ENCODE data around the gene ZACN.

ZACN gene

GRCh38 chr17:76063875-76064546 is 15.0 kb upstream of the ZACN start:
- no peak overlapping the region for H3K4me3 ChIP-seq (ENCODE audit: low read depth in 1 of 2, low read length in 2 of 2)
- no peaks in the 10 kb centered on the region for H3K27me3 ChIP-seq (ENCODE audit: control insufficient read depth in 1 of 2, insufficient read depth in 2 of 2, low read length in 2 of 2)
- peaks cover 65% of the 10 kb centered on the region for H3K36me3 ChIP-seq (ENCODE audit: insufficient read depth, low read length)
- no peaks in the 10 kb centered on the region for H3K4me1 ChIP-seq (ENCODE audit: insufficient read depth, low read length)
- no peak overlapping the region for H3K9ac ChIP-seq (ENCODE audit: low read length)
- no peaks in the 10 kb centered on the region for H3K9me3 ChIP-seq (ENCODE audit: low read length)
- no peak overlapping the region for H3K27ac ChIP-seq (ENCODE audit: low read depth, low read length)

GRCh38 chr17:76065775-76066174 is 13.2 kb upstream of the ZACN start:
- Histone ChIP-seq H3K36me3 (ENCODE audit: insufficient read depth, low read length) (peaks cover 58% of the 10 kb centered on the region), H3K4me1 (ENCODE audit: insufficient read depth, low read length) (peaks cover 8% of the 10 kb centered on the region), H3K9ac (ENCODE audit: low read length) (no peak overlapping the region), H3K27me3 (ENCODE audit: control insufficient read depth in 1 of 2, insufficient read depth in 2 of 2, low read length in 2 of 2) (no peaks in the 10 kb centered on the region), H3K4me3 (ENCODE audit: low read depth in 1 of 2, low read length in 2 of 2) (no peak overlapping the region), H3K9me3 (ENCODE audit: low read length) (no peaks in the 10 kb centered on the region), H3K27ac (ENCODE audit: low read depth, low read length) (no peak overlapping the region)

DNA sequence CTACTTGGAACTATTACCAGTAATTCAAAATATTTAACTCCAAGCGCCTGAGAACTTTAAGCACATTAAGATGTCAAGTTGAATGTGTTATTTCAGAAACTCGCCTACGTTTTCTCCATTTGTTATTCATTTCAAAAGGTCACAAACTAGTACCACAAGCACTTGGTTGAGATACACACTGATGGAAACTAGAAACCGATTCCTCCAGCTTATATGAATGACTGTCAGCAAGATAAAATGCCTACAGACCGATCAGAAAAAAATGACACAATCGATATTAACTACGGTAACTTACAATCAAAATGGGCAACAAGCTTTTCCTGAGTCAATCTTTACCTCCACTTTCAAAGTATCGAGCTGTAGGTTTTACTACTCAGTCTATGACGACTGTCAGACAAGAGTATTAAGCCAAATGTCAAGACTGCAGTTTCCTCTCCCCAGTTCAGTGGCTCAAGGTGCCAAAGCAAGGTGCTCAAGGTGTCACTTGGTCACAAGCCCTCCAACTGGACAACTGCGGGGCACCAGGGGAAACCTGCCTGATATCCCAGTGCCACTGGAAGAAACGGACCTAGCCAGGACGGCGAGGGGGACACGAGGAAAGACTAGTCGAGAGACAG is 7.3 kb upstream of the ZACN start:
- peaks cover 33% of the 10 kb centered on the region for H3K4me1 ChIP-seq (ENCODE audit: insufficient read depth, low read length)
- peak overlapping the region; percentile 79 to 100 for H3K4me3 ChIP-seq (ENCODE audit: low read depth in 1 of 2, low read length in 2 of 2)

DNA sequence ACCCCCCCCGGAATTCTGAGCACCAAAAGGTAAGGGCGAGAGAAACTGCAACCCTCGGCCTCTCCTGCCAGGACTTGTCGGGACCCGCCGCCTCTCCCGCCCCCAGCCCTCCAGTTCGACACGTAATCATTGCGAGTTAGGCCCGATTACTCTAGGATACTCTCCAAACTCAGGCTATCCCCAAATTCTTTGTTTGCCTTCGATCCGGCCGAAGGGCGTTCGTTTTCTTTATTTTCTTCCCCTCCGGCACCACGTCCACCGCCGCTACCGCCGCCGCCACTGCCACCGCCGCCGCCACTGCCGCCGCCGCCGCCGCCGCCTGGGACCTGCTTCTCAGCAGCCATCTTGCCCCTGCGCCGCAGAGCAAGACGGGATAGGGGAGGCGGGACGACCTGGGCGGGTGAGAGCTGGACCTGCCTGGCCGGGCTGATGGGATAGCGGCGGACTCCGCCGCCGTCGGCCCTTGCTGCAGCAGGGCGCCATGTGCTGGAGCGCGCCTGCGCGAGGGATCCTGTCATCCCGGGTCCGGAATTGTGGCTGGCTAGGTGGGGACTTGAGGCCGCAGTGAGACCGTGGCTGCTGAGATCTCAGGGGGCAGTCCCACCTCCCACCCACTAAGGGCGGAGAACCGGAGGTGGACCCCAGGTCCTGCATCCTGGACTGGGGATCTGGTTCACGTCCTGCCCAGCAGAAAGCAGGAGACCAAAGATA is 6.7 kb upstream of the ZACN start, which contains the start of gene SRP68:
SRP68 (minus strand) TSS at position 370 of the 711 bp plus-strand sequence; CDS start at position 344, 26 bp downstream.
- H3K9me3 ChIP-seq (ENCODE audit: low read length), result no peaks in the 10 kb centered on the region
- H3K4me1 ChIP-seq (ENCODE audit: insufficient read depth, low read length), result peaks cover 33% of the 10 kb centered on the region
- peak within 1 kb of the TSS; percentile 90 for H3K27ac ChIP-seq (ENCODE audit: low read depth, low read length)
- peak within 1 kb of the TSS; percentile 99 for H3K9ac ChIP-seq (ENCODE audit: low read length)
- peaks cover 7% of the 10 kb centered on the region for H3K36me3 ChIP-seq (ENCODE audit: insufficient read depth, low read length)
- H3K27me3 ChIP-seq (ENCODE audit: control insufficient read depth in 1 of 2, insufficient read depth in 2 of 2, low read length in 2 of 2), result peaks cover 24 to 38% of the 10 kb centered on the region in 2 donors
- H3K4me3 ChIP-seq (ENCODE audit: low read depth in 1 of 2, low read length in 2 of 2), result peak within 1 kb of the TSS; percentile 79 to 100

More for the DNA sequence above, 7.3 kb upstream of the ZACN start:
- peaks cover 12% of the 10 kb centered on the region for H3K36me3 ChIP-seq (ENCODE audit: insufficient read depth, low read length)
- H3K9ac ChIP-seq (ENCODE audit: low read length), result peak overlapping the region; percentile 99
- H3K27me3 ChIP-seq (ENCODE audit: control insufficient read depth in 1 of 2, insufficient read depth in 2 of 2, low read length in 2 of 2), result peaks cover 18 to 31% of the 10 kb centered on the region in 2 donors
- H3K9me3 ChIP-seq (ENCODE audit: low read length), result no peaks in the 10 kb centered on the region
- peak overlapping the region; percentile 90 for H3K27ac ChIP-seq (ENCODE audit: low read depth, low read length)

DNA sequence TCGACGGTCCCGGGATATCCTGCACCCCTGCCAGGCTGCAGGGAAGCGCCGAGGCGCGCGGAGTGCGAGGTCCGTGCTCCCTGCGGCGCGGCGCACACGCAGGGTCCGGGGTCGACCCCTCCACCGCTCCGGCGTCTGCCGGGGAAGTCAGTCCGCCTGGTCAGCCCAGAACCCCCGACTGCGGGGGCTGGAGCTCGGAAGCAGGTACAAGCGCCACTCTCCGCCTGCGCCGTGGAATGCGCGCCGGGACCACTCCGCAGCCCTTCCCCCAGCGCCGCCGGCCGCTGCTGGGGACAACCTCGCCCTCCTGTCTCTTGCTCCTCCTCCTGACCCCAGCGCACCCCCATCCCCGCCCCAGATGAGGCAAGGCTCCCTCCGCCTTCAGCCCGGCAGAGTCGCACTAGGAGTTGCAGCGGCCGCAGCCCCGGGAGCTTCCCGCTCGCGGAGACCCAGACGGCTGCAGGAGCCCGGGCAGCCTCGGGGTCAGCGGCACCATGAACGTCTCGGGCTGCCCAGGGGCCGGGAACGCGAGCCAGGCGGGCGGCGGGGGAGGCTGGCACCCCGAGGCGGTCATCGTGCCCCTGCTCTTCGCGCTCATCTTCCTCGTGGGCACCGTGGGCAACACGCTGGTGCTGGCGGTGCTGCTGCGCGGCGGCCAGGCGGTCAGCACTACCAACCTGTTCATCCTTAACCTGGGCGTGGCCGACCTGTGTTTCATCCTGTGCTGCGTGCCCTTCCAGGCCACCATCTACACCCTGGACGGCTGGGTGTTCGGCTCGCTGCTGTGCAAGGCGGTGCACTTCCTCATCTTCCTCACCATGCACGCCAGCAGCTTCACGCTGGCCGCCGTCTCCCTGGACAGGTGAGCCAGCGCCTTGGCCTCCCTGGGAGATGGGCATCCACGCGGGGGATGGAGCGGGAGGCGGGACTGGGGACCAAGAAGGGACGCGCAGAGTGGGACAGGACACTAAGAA is 4.3 kb upstream of the ZACN start, which contains the start of gene GALR2:
GALR2 (plus strand) TSS at position 392 of the 974 bp plus-strand sequence; CDS start at position 495, 103 bp downstream.
- H3K27ac ChIP-seq (ENCODE audit: low read depth, low read length), result no peak within 1 kb of the TSS
- H3K9me3 ChIP-seq (ENCODE audit: low read length), result no peaks in the 10 kb centered on the region
- peaks cover 40% of the 10 kb centered on the region for H3K4me1 ChIP-seq (ENCODE audit: insufficient read depth, low read length)
- no peak within 1 kb of the TSS for H3K9ac ChIP-seq (ENCODE audit: low read length)
- peak within 1 kb of the TSS; percentile 27 to 47 for H3K4me3 ChIP-seq (ENCODE audit: low read depth in 1 of 2, low read length in 2 of 2)
- peaks cover 44 to 61% of the 10 kb centered on the region in 2 donors for H3K27me3 ChIP-seq (ENCODE audit: control insufficient read depth in 1 of 2, insufficient read depth in 2 of 2, low read length in 2 of 2)
- no peaks in the 10 kb centered on the region for H3K36me3 ChIP-seq (ENCODE audit: insufficient read depth, low read length)

GRCh38 chr17:76075364-76076145 is 3.4 kb upstream of the ZACN start:
- Histone ChIP-seq H3K36me3 (ENCODE audit: insufficient read depth, low read length) (no peaks in the 10 kb centered on the region), H3K27ac (ENCODE audit: low read depth, low read length) (no peak overlapping the region), H3K4me3 (ENCODE audit: low read depth in 1 of 2, low read length in 2 of 2) (peak overlapping the region; percentile 27 to 47), H3K4me1 (ENCODE audit: insufficient read depth, low read length) (peaks cover 42% of the 10 kb centered on the region), H3K9me3 (ENCODE audit: low read length) (no peaks in the 10 kb centered on the region), H3K9ac (ENCODE audit: low read length) (no peak overlapping the region), H3K27me3 (ENCODE audit: control insufficient read depth in 1 of 2, insufficient read depth in 2 of 2, low read length in 2 of 2) (peaks cover 44 to 67% of the 10 kb centered on the region in 2 donors)

GRCh38 chr17:76076146-76076764 is 2.7 kb upstream of the ZACN start:
- Histone ChIP-seq H3K27me3 (ENCODE audit: control insufficient read depth in 1 of 2, insufficient read depth in 2 of 2, low read length in 2 of 2) (peaks cover 44 to 67% of the 10 kb centered on the region in 2 donors), H3K4me1 (ENCODE audit: insufficient read depth, low read length) (peaks cover 35% of the 10 kb centered on the region), H3K27ac (ENCODE audit: low read depth, low read length) (no peak overlapping the region), H3K9me3 (ENCODE audit: low read length) (no peaks in the 10 kb centered on the region), H3K9ac (ENCODE audit: low read length) (no peak overlapping the region), H3K36me3 (ENCODE audit: insufficient read depth, low read length) (no peaks in the 10 kb centered on the region), H3K4me3 (ENCODE audit: low read depth in 1 of 2, low read length in 2 of 2) (peak overlapping the region in 1 of 2 donors; percentile 27)

GRCh38 chr17:76076765-76077583 is 2.0 kb upstream of the ZACN start:
- peaks cover 29% of the 10 kb centered on the region for H3K4me1 ChIP-seq (ENCODE audit: insufficient read depth, low read length)

DNA sequence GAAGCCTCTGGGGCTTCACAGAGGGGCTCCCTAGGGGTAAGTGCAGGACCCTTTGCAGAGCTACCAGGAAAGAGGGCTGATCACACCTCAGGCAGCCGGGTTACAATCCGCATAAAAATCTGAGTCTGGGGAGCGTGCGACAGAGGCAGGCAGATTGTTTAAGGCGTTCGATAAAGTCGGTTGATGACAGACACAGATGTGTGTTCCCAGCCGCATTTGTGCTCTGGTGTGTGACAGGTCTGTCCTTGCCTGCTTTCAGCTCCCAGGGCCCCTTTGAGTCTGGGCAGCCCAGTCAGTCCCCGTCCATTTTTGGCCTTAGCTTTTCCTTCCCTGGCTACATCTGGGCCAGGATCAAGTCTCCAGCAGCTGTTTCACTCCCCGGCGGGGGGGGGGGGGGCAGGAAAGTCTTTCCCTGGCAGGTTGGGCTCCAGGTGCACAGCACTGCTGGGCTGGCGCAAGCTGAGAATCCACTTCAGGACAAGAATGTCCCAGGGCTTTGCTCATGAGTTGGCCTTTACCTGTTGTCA is 1.3 kb upstream of the ZACN start:
- Histone ChIP-seq H3K27me3 (ENCODE audit: control insufficient read depth in 1 of 2, insufficient read depth in 2 of 2, low read length in 2 of 2) (peaks cover 44 to 67% of the 10 kb centered on the region in 2 donors), H3K4me1 (ENCODE audit: insufficient read depth, low read length) (peaks cover 29% of the 10 kb centered on the region), H3K4me3 (ENCODE audit: low read depth in 1 of 2, low read length in 2 of 2) (no peak overlapping the region), H3K36me3 (ENCODE audit: insufficient read depth, low read length) (no peaks in the 10 kb centered on the region), H3K9me3 (ENCODE audit: low read length) (no peaks in the 10 kb centered on the region), H3K27ac (ENCODE audit: low read depth, low read length) (no peak overlapping the region), H3K9ac (ENCODE audit: low read length) (no peak overlapping the region)

More at GRCh38 chr17:76076765-76077583, 2.0 kb upstream of the ZACN start:
- no peak overlapping the region for H3K27ac ChIP-seq (ENCODE audit: low read depth, low read length)
- no peak overlapping the region for H3K9ac ChIP-seq (ENCODE audit: low read length)
- H3K27me3 ChIP-seq (ENCODE audit: control insufficient read depth in 1 of 2, insufficient read depth in 2 of 2, low read length in 2 of 2), result peaks cover 44 to 67% of the 10 kb centered on the region in 2 donors
- no peak overlapping the region for H3K4me3 ChIP-seq (ENCODE audit: low read depth in 1 of 2, low read length in 2 of 2)
- no peaks in the 10 kb centered on the region for H3K9me3 ChIP-seq (ENCODE audit: low read length)
- H3K36me3 ChIP-seq (ENCODE audit: insufficient read depth, low read length), result no peaks in the 10 kb centered on the region
